ENCODE measurements around the gene PPME1.

The PPME1 gene

GRCh38 chr11:74154620-74155281, 16.3 kb upstream of the PPME1 start:
- DNase-seq (ENCODE audit: low read depth, low spot score) = no peak
- peak overlapping the region; percentile 42 for H3K27ac ChIP-seq

- H3K27ac ChIP-seq = peak overlapping the region; percentile 36
- DNase-seq (ENCODE audit: low read depth, low spot score) = no peak
These were observed 13.9 kb upstream of the PPME1 start for GRCh38 chr11:74157169-74157568.

GRCh38 chr11:74159642-74160041, 11.4 kb upstream of the PPME1 start:
- no peak for DNase-seq (ENCODE audit: low read depth, low spot score)
- no peak overlapping the region for H3K27ac ChIP-seq

- no peak overlapping the region for H3K27ac ChIP-seq
- no peak for DNase-seq (ENCODE audit: low read depth, low spot score)
These were observed 8.2 kb upstream of the PPME1 start for GRCh38 chr11:74162681-74163467.

DNA sequence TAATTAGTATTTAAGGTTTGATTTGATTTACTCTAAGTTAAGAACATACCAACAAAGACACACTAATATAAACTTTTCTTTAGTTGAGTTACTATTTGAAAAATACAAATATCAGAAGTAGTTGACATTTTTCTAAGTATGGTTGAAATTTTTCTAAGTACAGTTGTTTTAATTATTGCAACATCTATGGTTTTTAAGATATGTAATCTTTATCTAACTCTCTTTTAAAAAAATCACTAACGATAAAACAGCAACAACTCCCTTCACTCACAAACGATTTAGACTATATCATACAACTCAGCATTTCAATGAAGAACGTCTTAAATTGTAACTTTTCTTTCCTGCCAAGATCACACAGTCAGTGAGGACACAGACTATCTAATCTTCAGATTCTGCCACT, 2.3 kb upstream of the PPME1 start:
- no peak overlapping the region for H3K27ac ChIP-seq
- DNase-seq (ENCODE audit: low read depth, low spot score) = no peak

DNA sequence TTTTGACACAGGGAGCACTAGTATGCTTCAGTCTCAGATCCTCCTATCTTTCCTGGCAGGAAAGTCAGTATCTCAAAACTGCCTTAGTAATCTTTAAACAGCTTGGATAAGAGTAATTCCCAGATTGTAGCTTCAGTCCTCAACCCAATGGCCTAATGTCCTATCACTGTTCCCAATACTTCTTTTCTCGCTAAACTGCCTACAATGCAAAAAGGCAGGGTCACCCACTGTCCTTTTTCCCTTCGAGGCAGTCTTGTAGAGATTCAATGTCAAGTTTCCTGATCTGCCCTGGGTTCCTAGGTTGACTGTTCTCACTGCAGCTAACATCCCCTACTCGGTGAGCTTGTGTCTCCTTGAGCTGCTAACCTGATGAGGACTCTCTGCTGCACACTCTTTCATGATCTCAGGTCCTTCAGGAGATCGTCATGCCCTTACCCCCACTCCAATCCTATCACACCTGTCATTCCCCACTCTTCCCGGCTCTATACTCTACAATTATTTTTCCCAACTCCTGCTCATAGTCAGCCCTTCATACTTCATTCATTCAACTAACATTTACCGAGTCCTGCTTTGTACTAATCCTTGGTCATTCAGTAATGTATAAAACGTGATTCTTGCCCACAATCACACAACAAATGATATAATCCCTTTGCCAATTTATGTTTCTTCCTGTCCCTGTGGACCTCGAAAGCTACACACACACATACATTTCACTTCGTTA, 1.2 kb upstream of the PPME1 start:
- peak overlapping the region; percentile 77 for H3K27ac ChIP-seq

GRCh38 chr11:74171630-74171968, 510 bp downstream of the PPME1 start:
- DNase-seq (ENCODE audit: low read depth, low spot score) = no peak

More for the DNA sequence above, 1.2 kb upstream of the PPME1 start:
- no peak for DNase-seq (ENCODE audit: low read depth, low spot score)

GRCh38 chr11:74171997-74172396, 908 bp downstream of the PPME1 start:
- peak overlapping the region; percentile 77 for H3K27ac ChIP-seq
- DNase-seq (ENCODE audit: low read depth, low spot score) = no peak

More at GRCh38 chr11:74171630-74171968, 510 bp downstream of the PPME1 start:
- peak overlapping the region; percentile 77 for H3K27ac ChIP-seq

DNA sequence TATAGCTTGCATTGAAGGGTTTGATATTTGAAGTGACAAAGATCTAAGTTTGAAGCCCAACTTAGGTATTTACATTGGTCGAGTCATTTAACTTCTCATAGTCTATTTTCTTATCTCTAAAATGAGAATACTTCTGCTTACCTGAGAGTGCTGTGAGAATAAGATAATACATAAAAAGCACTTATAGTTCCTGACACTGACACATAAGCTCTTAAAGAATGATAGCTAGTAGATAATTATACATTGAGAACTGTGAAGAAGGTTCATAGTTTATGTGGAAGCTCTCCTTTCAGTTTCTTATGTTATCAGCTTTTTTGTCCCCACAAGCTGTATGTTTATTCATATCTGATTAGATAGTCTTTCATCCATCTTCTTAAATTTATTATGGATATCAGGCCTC, 4.8 kb downstream of the PPME1 start:
- H3K27ac ChIP-seq = no peak overlapping the region
- no peak for DNase-seq (ENCODE audit: low read depth, low spot score)

- DNase-seq (ENCODE audit: low read depth, low spot score) = no peak
These were observed 8.4 kb downstream of the PPME1 start for GRCh38 chr11:74179234-74180052.

DNA sequence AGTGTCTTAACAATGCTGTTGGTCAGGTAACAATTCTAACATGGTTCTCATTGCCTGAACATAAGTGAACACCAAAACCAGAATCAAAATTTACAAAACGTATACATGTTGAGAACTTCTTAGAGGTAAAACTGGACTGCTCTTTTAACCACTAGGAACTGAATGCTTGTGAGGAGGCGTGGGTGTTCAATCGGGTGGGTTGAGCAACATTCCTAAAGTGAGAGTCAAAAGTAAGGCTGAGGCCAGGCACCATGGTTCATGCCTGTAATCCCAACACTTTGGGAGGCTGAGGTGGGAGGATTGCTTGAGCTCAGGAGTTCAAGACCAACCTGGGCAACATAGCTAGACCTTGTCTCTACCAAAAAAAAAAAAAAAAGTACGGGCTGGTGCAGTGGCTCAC, 11.5 kb downstream of the PPME1 start:
- H3K27ac ChIP-seq = no peak overlapping the region

More at GRCh38 chr11:74179234-74180052, 8.4 kb downstream of the PPME1 start:
- H3K27ac ChIP-seq = no peak overlapping the region

DNA sequence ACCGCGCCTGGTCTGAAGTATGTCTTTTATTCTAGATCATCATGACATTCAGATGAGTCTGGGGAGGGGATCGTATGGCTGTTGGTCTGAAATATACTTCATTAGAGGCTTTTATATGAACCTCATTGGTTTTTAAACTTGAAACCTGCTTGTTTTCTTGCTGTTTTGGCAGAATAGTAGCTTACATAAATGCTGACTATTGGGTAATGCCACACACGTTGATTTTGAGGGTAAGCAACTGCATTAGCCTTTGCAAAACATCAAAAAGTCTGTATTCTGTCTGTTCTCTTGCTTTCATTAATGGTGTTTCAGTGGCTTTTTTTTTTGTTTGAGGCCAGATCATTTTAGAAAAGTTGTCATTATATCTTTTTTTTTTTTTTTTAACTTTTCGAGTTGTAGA, 14.2 kb downstream of the PPME1 start:
- no peak overlapping the region for H3K27ac ChIP-seq
- DNase-seq (ENCODE audit: low read depth, low spot score) = no peak

More for the DNA sequence above, 11.5 kb downstream of the PPME1 start:
- DNase-seq (ENCODE audit: low read depth, low spot score) = no peak

GRCh38 chr11:74185695-74186094, 14.6 kb downstream of the PPME1 start:
- H3K27ac ChIP-seq = no peak overlapping the region
- DNase-seq (ENCODE audit: low read depth, low spot score) = no peak

- peak overlapping the region; percentile 11 for H3K27ac ChIP-seq
- no peak for DNase-seq (ENCODE audit: low read depth, low spot score)
These were observed 24.7 kb downstream of the PPME1 start for GRCh38 chr11:74195828-74196227.

- no peak for DNase-seq (ENCODE audit: low read depth, low spot score)
- no peak overlapping the region for H3K27ac ChIP-seq
These were observed 25.8 kb downstream of the PPME1 start for GRCh38 chr11:74196781-74197486.

GRCh38 chr11:74203966-74204365, 32.9 kb downstream of the PPME1 start:
- no peak overlapping the region for H3K27ac ChIP-seq
- no peak for DNase-seq (ENCODE audit: low read depth, low spot score)

DNA sequence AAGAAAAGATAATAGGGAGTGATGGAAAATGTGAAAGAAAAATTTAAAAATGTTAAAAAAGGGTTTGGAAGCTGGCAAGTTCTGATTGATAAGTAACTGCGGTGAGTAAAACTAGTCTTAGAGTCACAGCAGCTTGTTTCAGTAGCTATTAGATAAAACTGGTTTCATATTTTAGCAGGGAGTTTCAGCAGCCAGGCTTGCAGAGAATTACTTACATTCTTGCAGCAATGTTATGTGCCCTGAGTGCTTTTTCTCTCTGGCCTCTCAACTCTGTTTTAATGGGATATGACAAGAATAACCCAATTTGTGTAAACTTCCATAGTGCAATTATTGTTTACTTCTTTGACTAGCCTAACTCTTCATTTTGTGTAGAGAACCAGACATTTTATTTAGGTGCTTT, 33.6 kb downstream of the PPME1 start:
- no peak for DNase-seq (ENCODE audit: low read depth, low spot score)
- no peak overlapping the region for H3K27ac ChIP-seq

DNA sequence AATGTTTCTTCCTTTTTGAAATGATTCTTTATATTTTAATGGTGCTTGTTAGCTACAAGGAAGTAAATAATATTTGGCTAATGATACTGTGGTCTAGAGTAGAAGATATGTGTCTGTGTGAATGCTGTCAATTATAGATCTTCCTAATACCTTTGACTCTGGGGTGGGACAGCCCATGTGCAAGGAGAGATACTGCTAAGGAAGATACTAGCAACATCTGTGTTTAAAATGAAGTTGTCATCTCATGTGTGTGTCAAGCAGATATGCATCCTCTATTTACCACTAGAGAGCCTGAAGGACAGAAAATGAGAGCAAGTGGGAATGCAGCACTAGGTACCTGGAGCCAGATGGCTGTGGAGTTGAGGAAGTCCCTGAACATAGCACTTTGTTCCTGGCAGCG, 34.1 kb downstream of the PPME1 start:
- no peak for DNase-seq (ENCODE audit: low read depth, low spot score)
- no peak overlapping the region for H3K27ac ChIP-seq

DNA sequence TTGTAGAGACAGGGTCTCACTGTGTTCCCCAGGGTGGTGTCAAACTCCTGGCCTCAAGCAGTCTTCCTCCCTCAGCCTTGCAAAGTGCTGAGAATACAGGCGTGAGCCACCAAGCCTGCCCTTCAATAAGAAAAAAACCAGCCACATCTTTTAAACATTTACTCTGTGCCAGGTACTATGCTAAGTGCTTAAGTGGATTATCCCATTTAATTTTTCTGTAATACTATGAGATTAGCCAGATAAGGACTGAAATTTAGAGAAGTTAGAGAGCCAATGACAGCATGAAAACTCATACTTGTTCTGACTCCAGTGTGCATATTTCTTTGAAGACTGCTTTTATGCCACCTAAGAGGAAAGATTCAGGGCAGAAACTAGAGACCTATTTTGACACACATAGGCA, 35.7 kb downstream of the PPME1 start:
- H3K27ac ChIP-seq = no peak overlapping the region
- DNase-seq (ENCODE audit: low read depth, low spot score) = no peak

GRCh38 chr11:74208507-74208906, 37.4 kb downstream of the PPME1 start:
- no peak overlapping the region for H3K27ac ChIP-seq
- no peak for DNase-seq (ENCODE audit: low read depth, low spot score)
